PFSK-1 (cell line): ENCODE measurements around the gene CDC42EP4.

Source experiments
- FOXP2 ChIP-seq: optimal IDR thresholded peaks from 2 replicates; pipeline ENCODE3; 2011; ENCODE audit warnings: borderline replicate concordance, control low read depth, inconsistent platforms; ENCODE audit not compliant: insufficient read depth; ENCODE audit errors: extremely low read length, extremely low read depth
- POLR2AphosphoS5 ChIP-seq: IDR thresholded peaks from 2 replicates; pipeline ENCODE4 v1.6.1; 2012; ENCODE audit warnings: low read depth, mild to moderate bottlenecking, control low read depth, low read length, moderate library complexity
- SIN3A ChIP-seq: IDR thresholded peaks from 2 replicates; pipeline ENCODE4 v1.6.1; 2012; ENCODE audit warnings: mild to moderate bottlenecking, low read length, moderate library complexity, borderline replicate concordance; ENCODE audit not compliant: insufficient read depth
- TAF1 ChIP-seq: IDR thresholded peaks from 2 replicates; pipeline ENCODE4 v1.6.1; 2012; ENCODE audit warnings: low read length, control low read depth, borderline replicate concordance; ENCODE audit not compliant: insufficient read depth
- TF ChIP-seq, protein P1 (sequence below), 2 experiments: IDR thresholded peaks; 2 replicates each; pipeline versions ENCODE4 v1.6.1 to v1.8.0; 2011 to 2012; ENCODE audit warnings: low read depth in 2 of 2, low read length in 2 of 2, control low read depth in 1 of 2, inconsistent platforms in 1 of 2, mild to moderate bottlenecking in 1 of 2, moderate library complexity in 1 of 2; ENCODE audit not compliant: insufficient read depth in 1 of 2

Gene CDC42EP4

DNA sequence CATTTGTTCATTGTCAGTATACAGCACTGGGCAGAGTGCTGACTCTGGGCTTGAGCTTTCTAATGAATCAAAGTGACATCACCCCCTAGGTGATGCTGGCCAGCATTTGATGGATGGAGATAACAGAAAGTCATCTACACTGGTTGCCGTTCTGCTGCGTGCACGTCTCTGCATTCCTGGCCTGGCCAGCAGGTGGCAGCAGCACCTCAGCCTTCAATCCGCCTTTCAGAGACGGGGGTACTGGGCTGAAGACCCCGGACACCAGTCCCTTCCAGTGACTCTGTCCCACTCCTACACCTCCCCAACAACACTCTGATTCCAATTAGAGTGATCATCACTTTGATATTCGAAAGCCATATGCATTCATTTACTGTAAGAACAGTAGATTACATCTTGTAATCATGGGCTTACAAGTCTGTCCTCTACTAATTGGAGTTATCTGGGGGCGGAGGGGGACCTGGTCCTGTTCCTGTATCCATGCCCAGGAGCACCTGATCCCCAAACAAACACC, 56.1 kb downstream of the CDC42EP4 start:
- TF ChIP-seq TAF1 (no peak), FOXP2 (peak; percentile 56)

DNA sequence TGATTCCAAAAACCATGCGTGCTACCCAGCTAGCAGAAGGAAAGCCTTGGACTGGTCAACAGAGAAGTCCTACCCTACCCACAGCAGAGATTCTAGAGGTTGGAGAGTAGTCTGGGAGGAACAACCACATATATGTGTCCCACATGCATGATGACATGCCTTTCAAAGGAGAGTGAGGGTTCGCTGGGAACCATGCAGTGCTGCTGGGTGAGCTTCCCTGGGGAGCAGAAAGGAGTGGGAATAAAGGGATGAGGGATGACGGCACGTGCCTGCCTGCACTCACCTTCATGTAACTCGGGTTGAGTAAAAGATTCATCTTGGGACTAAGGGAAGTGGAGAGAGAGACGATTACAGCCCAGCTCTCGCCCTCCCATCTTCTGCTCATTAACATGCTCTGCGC, 59.9 kb downstream of the CDC42EP4 start:
- TF ChIP-seq TAF1, result no peak
- TF ChIP-seq, protein P1, sequence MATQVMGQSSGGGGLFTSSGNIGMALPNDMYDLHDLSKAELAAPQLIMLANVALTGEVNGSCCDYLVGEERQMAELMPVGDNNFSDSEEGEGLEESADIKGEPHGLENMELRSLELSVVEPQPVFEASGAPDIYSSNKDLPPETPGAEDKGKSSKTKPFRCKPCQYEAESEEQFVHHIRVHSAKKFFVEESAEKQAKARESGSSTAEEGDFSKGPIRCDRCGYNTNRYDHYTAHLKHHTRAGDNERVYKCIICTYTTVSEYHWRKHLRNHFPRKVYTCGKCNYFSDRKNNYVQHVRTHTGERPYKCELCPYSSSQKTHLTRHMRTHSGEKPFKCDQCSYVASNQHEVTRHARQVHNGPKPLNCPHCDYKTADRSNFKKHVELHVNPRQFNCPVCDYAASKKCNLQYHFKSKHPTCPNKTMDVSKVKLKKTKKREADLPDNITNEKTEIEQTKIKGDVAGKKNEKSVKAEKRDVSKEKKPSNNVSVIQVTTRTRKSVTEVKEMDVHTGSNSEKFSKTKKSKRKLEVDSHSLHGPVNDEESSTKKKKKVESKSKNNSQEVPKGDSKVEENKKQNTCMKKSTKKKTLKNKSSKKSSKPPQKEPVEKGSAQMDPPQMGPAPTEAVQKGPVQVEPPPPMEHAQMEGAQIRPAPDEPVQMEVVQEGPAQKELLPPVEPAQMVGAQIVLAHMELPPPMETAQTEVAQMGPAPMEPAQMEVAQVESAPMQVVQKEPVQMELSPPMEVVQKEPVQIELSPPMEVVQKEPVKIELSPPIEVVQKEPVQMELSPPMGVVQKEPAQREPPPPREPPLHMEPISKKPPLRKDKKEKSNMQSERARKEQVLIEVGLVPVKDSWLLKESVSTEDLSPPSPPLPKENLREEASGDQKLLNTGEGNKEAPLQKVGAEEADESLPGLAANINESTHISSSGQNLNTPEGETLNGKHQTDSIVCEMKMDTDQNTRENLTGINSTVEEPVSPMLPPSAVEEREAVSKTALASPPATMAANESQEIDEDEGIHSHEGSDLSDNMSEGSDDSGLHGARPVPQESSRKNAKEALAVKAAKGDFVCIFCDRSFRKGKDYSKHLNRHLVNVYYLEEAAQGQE (IDR thresholded peaks at IDR 0.05; ENCODE audit: insufficient read depth in 1 of 2, low read depth in 2 of 2, low read length in 2 of 2), result no peak
- no peak for TF ChIP-seq FOXP2
- no peak for TF ChIP-seq SIN3A
- TF ChIP-seq POLR2AphosphoS5, result no peak

DNA sequence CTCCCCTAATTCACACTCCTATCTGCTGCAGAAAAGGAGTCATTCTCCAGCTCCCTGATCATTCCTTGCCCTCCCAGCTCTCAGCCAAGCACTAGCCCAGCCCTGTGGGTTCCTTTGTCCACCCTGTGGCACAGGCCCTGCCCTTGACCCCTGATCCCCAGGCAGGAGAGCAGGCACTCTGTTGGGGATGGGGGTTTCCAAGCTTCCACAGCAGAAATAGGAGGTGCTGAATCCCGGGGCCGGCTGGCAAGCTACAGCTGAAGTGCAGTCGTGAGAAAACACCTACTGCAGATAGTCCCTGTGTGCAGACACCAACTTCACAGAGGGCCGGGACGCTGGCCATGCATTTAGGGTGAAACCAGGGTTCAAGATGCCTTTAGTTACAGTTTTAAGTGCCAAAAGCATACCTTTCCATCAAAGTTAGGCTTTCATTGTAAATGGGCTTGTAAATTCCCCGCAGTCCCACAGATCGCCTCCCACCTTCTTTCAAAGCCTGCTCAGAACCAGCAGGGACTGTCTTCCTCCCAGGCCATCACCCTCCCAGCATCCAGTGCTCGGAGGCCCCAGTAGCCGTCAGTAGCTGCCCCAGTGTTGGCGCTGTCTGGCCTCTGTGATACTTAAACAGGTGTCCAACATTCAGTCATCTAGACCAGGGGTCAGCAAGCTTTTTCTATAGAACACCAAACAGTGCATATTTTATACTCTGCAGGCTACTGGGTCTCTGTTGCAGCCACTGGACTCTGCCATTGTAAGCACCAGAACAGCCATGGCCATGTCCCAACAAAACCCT, 60.8 kb downstream of the CDC42EP4 start:
- TF ChIP-seq TAF1, result no peak

DNA sequence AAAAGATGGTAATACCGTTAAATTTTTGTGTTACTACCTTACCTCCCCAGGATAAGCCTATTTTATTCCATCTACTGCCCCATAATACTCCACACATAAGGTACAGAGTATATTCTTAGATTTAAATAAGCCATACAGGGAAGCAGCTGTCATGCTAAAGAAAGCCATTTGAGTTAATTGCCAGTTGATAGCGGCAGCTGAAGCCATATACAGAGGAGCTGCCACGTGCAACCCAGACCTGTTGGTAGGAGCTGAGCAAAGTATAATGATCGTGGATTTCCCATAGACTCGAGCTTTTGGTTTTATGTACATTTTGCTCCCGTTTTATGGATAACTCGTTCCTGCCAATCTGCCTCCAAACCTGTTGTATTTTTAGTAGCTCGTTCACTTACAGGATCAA, 62.1 kb downstream of the CDC42EP4 start:
- TF ChIP-seq FOXP2 (no peak), TAF1 (no peak), SIN3A (no peak), POLR2AphosphoS5 (no peak)
- TF ChIP-seq, protein P1 (IDR thresholded peaks at IDR 0.05; ENCODE audit: insufficient read depth in 1 of 2, low read depth in 2 of 2, low read length in 2 of 2), result no peak

DNA sequence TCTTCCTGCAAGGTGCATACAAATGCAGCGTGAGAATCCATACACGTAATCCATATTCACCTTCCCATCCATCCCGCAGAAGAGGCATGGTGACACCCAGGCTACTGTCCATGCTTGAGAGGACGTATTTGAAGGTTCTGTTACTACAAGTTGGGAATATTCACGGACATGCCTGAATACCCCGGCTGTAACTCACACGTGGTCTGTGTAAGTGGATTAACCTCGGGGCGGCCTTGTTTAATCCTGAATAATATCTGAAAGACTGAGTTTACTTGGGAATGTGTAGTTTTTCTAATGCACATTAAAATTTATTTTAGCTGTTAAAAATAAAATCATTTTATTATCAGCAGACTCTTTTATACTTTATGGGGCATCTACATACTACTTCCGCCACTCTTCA, 63.3 kb downstream of the CDC42EP4 start:
- TF ChIP-seq SIN3A, result no peak
- TF ChIP-seq, protein P1 (IDR thresholded peaks at IDR 0.05; ENCODE audit: insufficient read depth in 1 of 2, low read depth in 2 of 2, low read length in 2 of 2), result no peak
- TF ChIP-seq TAF1, result no peak
- no peak for TF ChIP-seq POLR2AphosphoS5
- no peak for TF ChIP-seq FOXP2

DNA sequence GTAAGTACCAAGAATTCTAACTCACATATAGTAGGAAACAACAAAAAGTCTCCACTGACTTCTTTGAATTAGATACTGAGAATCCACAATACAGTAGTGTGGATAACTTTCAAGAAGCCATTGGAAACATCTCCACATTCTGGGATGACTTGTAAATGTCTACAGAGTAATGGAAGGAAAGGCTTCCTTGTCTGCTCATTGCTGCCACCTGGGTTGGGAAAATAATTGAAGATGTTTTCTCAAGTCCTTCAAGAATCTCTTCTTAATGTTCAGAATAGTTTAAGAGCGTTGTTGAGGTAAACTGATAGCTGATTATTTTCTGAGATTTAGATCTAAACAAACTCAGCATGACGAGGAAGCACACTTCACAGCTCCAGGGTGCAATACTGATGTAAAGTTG, 64.1 kb downstream of the CDC42EP4 start:
- TF ChIP-seq SIN3A, result no peak
- TF ChIP-seq POLR2AphosphoS5, result no peak
- no peak for TF ChIP-seq TAF1
- TF ChIP-seq, protein P1 (IDR thresholded peaks at IDR 0.05; ENCODE audit: insufficient read depth in 1 of 2, low read depth in 2 of 2, low read length in 2 of 2), result no peak
- no peak for TF ChIP-seq FOXP2
